Stimulated activated CD4-positive, alpha-beta T cell treated with anti-CD3 and anti-CD28 coated beads, TNF-alpha, amount 100 ng/mL, for 48 hours (primary cell): ENCODE measurements around the gene ITIH4.

ENCODE experiments used
- DNase-seq, 3 donors: peaks; one replicate each; pipeline ENCODE4 v3.0.0-alpha.2; 2020; ENCODE audit warnings: low read depth in 3 of 3

The ITIH4 gene

GRCh38 chr3:52798376-52798977 is 32.0 kb downstream of the ITIH4 start:
- DNase-seq = no peak

GRCh38 chr3:52796411-52796810 is 34.1 kb downstream of the ITIH4 start:
- no peak for DNase-seq

- DNase-seq = no peak
Measured at GRCh38 chr3:52795298-52795900, 35.1 kb downstream of the ITIH4 start.

- DNase-seq = no peak
Measured at GRCh38 chr3:52794612-52795099, 35.8 kb downstream of the ITIH4 start, which contains the start of gene ITIH3. ITIH3 (plus strand) TSS chr3:52794796; CDS start chr3:52794804, 8 bp downstream.

GRCh38 chr3:52793702-52794611 is 36.5 kb downstream of the ITIH4 start:
- no peak for DNase-seq

GRCh38 chr3:52792961-52793695 is 37.3 kb downstream of the ITIH4 start:
- DNase-seq = no peak

- DNase-seq = no peak
Measured at GRCh38 chr3:52792413-52792812, 38.1 kb downstream of the ITIH4 start.

GRCh38 chr3:52791928-52792327 is 38.5 kb downstream of the ITIH4 start:
- DNase-seq = no peak

GRCh38 chr3:52791366-52791765 is 39.1 kb downstream of the ITIH4 start:
- DNase-seq = no peak

- no peak for DNase-seq
Measured at GRCh38 chr3:52790741-52791140, 39.7 kb downstream of the ITIH4 start.

GRCh38 chr3:52790337-52790736 is 40.1 kb downstream of the ITIH4 start:
- no peak for DNase-seq

- DNase-seq = no peak
Measured at GRCh38 chr3:52789746-52790040, 40.8 kb downstream of the ITIH4 start.

- no peak for DNase-seq
Measured at GRCh38 chr3:52788890-52789745, 41.4 kb downstream of the ITIH4 start.

- DNase-seq = no peak
Measured at GRCh38 chr3:52787672-52788625, 42.5 kb downstream of the ITIH4 start.

GRCh38 chr3:52787246-52787645 is 43.2 kb downstream of the ITIH4 start:
- no peak for DNase-seq

GRCh38 chr3:52786330-52787215 is 43.9 kb downstream of the ITIH4 start:
- DNase-seq = no peak

- DNase-seq = no peak
Measured at GRCh38 chr3:52784931-52785590, 45.4 kb downstream of the ITIH4 start.

- DNase-seq = no peak
Measured at GRCh38 chr3:52784021-52784621, 46.4 kb downstream of the ITIH4 start.
